Measurements from ENCODE around the gene DOCK8.

DOCK8 gene

GRCh38 chr9:512555-513272 lies 298.0 kb downstream of the DOCK8 start:
- DNase-seq = no peak
